Fibroblast of skin of back (primary cell): ENCODE data around the gene SERPINB1. TPM values are rescaled to one million over a fixed set of nuclear protein-coding genes. Genes with fewer than 3 reads are reported as not detected.
"Not testable (repeated sequence)": the region's sequence is repeated elsewhere in the genome, so short reads cannot be mapped to it uniquely, and the experiment has no call there.

ENCODE experiments used
- DNase-seq: peaks from one replicate; pipeline ENCODE4 v3.0.0-alpha.2; 2013
- polyA plus RNA-seq, 2 experiments: library from polyadenylated mRNA; unstranded; fragments of 120-200 nt; gene quantifications; one replicate each; pipeline ENCODE4 v1.2.1, GENCODE V29; 2013; ENCODE audit not compliant: insufficient read length in 2 of 2

The SERPINB1 gene
- 14.5 TPM for polyA plus RNA-seq (2013, experiment 1 of 2; ENCODE audit: insufficient read length)
- polyA plus RNA-seq (2013, experiment 2 of 2; ENCODE audit: insufficient read length) = 14.4 TPM

DNA sequence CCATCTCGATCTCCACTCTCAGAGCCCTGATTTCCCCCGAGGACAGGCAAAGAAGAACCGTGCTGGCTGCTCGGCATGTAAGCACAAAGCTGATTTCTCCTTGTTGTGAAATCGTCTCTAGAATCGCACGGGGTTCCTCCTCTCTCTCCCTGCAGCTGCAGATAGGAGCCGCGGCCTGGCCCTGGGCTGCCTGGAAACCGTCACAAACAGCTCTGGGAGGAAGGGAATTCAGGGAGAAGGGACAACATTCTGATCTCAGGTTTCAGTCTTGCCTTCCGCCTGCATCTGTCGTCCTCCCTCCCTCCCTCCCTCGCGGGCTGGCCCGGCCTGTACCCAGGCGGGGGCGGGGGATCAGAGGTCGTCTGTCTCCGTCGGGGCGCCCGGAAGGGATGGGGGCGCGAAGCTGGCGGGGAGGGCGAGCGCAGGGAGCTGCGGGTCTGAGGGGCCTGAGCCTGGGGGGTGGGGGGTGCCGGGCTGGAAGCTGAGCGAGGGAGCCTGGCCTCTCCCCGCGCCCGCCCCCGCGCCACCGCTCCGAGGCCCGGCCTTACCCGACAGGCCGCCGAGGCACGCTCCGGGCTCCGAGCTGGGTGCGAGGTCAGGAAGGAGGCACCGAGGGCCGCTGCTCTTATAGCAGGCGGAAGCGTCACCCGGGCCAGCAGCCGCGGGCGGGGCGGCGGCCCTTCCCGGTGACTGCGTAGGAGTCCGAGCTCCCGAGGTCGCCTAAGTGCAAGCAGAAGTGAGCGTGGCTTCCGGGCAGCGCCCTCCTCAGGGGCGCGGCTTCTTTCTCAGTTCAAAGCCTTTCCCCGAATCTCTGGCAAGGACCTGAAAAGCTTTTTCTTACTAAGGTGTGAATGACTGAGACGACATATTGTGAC, at the start of gene SERPINB1:
TSS of gene SERPINB1 (minus strand) at position 600 of the 875 bp plus-strand sequence. CDS start 1,277 bp downstream, outside the sequence.
- peak; percentile 87 for DNase-seq

DNA sequence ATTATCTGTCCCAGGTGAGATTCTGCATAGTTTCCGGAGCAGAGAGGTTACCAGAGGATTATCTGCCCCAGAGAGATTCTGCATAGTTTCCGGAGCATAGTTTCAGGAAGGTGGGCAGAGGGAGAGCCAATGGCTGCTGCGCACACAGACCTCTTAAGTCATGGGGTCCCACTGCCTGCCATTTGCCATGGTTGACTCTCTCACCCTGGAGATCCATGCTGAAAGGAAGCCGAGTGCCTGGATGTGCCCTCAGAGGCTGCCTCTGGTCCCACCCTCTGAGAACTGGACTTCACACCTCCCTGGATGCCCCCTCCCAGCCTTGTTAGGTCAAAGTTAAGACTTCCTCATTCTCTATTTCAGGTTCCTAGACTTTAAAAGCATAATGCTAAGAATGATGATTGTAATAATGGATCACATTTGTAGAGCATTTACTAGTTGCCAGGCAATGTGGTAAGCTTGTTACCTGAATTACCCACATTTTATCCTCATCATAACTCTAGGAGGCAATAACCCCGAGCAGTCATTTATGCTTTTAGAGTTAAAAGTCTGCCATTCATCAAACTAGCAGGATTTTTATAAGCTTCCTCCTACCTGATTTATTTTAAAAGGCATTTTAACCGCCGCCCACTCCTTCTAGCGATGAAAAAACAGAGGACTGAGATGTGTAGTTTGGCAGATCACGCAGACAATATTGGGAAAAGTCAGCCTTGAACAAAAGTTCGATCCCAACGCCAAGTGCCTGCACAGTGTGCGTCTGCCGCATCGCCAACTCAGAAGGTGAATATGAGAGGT, 49.5 kb upstream of the SERPINB1 start:
- no peak for DNase-seq

DNA sequence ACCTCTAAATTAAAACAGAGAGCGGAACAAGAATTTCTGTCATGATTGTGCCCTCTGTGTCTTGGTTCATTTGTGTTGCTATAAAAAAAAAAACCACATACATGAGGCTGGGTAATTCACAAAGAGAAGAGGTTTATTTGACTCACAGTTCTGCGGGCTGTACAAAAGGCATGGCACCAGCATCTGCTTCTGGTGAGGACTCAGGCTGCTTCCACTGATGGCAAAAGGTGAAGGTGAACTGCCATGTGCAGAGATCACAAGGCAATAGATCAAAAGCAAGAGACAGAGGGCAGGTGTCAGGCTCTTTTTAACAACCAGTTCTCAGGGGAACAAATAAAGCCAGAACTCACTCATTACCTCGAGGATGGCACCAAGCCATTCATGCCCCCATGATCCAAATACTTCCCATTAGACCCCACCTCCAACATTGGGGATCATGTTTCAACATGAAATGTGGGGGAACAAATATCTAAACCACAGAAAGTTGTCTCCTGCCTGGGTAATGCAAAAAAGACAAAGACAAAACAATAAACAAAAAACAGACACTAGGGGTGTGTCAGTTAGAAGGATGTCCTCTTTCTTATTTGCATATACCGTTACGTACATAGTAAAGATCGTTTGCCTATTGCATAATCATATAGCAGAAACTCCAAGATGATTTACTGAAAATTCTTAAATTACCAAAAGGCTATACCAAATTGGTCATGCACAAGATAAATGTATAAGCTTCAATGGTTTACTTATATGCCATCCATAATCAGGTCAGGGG, 44.5 kb upstream of the SERPINB1 start:
- DNase-seq = no peak

DNA sequence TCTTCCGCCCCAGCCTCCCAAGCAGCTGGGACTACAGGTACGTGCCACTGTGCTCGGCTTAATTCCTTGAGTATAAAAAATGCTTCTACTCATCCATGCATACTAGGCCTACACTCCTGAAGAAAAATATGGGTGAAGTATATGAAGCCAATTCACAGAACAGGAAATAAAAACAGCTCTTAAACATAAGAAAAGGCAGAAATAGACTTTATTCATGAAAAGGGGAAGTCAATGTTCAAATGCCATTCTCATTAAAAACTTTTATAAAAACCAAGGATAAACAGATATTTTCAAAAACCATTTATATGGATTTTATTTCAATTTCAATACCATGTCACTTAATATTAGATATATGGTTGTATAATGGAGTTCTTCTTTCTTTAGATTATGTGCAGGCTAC, 43.1 kb upstream of the SERPINB1 start:
- no peak for DNase-seq

DNA sequence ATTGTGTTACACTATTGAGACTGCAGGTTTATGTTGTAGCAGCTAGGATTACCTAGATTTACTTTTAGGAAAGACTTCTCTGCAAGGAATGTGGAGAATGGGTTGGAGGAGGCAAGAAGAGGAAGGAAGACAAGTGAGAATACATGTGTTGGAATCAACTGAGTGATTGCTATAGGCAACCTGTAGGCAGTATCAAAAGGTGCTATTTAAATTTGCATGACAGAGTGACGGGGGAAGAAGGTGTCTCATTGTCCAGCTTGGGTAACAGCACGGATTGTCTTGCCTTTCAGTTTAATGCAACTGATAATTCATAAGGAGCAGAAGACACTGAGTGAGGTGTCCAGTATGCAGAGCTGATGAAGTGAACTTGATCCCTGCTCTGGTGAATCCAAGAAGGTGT, 42.0 kb upstream of the SERPINB1 start:
- no peak for DNase-seq

DNA sequence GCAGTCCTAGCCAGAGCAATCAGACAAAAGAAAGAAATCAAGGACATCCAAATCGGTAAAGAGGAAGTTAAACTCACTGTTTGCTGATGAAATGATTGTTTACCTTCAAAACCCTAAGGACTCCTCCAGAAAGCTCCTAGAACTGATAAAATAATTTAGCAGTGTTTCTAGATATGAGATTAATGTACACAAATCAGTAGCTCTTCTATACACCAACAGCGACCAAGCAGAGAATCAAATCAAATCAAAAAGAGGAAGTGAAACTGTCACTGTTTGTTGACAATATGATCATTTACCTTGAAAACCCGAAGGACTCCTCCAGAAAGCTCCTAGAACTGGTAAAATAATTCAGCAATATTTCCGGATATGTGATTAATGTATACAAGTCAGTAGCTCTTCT, 39.8 kb upstream of the SERPINB1 start:
- no peak for DNase-seq

DNA sequence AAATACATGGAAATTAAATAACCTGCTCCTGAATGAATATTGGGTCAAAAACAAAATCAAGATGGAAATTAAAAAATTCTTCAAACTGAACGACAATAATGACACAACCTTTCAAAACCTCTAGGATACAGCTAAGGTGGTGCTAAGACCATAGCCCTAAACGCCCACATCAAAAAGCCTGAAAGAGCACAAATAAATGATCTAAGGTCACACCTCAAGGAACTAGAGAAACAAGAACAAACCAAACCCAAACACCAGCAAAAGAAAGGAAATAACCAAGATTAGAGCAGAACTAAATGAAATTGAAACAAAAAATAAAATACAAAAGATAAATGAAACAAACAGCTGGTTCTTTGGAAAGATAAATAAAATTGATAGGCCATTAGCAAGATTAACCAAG, 38.5 kb upstream of the SERPINB1 start:
- not testable (repeated sequence) for DNase-seq

DNA sequence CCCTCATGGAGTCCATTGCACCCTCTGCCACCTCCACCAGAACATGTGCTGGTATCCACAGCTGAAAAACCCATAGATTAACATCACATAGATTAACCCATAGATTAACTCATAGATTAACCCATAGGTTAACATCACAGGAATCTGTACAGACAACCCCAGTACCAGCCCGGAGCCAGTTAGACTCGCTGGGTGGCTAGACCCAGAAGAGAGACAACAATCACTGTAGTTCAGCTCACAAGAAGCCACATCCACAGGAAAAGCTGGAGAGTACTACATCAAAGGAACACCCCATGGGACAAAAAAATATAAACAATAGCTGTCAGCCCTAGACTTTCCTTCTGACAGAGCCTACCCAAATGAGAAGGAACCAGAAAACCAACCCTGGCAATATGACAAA, 36.3 kb upstream of the SERPINB1 start:
- DNase-seq = no peak

DNA sequence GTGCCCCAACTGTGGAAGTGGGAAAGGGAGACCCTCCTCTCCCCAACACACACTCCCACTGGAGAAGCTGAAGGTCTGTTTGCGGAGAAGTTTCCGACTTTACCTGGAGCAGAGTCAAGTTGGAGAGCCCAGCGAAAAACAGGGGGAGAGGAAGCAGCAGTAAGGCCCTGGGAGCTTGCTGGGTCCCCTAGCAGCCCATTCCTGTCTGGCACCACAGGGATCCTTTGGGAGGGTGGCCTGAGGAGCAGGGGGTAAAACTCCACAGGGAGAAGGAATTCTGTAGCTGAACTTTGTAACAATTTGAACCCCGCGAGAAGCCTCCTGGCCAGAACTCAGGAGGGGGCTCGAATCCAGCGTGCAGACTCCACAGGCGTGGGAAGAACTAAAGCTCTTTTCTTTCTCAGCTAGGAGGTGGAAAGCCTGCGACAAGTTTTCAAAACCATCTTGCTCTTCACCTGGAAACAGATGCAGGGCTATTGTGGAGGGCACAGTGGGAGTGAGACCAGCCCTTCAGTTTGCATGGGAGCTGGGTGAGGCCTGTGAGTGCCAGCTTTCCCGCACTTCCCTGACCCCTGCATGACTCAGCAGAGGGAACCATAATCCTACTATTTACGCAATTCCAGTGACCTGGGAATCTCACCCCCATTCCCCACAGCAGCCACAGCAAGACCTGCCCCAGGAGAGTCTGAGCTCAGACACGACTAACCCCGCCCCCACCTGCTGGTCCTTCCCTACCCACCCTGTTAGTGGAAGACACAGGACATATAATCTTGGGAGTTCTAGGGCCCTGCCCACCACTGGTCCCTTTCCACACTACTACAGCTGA, 35.6 kb upstream of the SERPINB1 start:
- peak; percentile 32 for DNase-seq

DNA sequence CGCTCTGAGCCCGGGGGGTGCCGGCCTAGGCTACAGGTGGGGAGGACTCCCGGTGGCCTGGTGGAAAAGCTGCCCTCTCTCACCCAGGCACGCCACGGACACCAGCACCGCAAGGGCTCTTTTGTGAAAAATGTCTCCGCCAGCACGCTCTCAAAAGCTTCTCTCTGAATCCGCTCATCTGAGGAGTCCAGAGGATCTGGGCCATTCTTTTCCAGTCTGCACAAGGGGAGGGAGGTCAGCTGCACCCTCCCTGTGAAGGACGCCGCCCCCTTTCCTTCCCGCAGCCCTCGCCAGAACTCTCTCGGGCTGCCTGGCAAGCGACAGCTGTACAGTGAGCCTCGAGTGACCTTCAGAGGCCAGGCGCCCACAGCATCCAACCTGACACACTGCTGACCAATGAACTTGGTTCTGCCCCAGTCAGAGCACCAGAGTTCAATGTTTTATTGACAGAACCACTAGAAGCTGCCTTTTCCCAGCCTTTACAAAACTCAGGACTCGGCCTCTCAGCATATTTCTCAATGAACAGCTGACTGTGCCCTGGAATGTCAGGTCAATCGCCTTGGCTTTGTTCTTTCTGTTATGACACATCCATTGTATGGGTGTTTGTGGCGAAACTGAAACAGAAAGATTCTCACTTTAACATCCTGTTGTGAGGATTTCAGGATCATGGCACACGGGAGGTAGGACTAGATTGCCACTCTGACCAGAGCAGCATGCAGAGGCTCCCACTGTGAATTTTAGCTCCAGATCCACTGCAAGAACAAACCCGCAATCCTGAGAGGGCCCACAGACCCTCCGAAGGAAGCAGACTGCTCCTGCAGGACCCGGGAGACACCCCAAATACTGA, 34.8 kb upstream of the SERPINB1 start:
- DNase-seq = peak; percentile 60

DNA sequence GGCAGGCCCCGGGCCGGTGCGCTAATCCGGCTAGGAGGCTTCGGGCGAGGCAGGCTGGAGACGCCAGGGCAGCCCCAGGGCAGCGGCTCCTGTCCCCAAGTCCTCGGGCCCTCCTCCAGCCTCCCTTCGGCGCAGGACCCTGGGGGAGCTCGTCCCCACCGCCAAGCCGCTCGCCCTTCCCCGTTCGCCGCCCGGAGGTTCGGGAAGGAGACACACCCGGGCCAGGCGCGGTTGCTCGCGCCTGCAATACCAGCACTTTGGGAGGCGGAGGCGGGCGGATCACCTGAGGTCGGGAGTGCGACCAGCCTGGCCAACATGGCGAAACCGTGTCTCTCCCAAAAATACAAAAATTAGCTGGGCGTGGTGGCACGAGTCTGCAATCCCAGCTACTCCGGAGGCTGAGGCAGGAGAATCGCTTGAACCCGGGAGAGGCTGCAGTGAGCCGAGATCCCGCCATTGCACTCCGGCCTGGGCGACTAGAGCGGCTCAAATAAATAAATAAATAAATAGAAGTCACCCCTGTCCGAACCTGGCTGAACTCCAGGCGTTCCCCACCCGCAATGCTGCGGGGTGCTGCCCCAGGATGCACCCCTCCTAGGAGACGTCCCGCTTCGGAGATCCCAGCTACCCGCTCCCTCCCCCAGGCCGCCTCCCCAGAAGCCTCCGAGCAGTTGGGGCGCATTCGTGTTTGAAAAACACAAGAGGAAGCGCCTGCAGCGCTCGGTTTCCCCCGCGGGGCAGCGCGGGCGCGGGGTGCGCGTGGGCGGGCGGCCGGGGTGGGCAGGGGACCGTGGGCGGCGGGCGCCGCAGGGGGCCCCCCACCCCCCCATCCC, 33.9 kb upstream of the SERPINB1 start:
- DNase-seq = peak; percentile 19

DNA sequence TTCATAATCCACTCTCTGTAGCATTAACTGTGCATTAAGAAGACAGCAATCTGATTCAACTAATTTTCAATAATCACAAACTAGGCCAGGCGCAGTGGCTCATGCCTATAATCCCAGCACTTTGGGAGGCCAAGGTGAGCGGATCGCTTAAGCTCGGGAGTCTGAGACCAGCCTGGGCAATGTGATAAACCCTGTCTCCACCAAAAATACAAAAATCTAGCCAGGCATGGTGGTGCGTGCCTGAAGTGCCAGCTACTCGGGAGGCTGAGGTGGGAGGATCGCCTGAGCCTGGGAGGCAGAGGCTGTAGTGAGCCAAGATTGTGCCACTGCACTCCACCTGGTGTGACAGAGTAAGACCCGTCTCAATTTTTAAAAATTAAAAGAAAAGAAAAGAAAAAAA, 32.0 kb upstream of the SERPINB1 start:
- no peak for DNase-seq

DNA sequence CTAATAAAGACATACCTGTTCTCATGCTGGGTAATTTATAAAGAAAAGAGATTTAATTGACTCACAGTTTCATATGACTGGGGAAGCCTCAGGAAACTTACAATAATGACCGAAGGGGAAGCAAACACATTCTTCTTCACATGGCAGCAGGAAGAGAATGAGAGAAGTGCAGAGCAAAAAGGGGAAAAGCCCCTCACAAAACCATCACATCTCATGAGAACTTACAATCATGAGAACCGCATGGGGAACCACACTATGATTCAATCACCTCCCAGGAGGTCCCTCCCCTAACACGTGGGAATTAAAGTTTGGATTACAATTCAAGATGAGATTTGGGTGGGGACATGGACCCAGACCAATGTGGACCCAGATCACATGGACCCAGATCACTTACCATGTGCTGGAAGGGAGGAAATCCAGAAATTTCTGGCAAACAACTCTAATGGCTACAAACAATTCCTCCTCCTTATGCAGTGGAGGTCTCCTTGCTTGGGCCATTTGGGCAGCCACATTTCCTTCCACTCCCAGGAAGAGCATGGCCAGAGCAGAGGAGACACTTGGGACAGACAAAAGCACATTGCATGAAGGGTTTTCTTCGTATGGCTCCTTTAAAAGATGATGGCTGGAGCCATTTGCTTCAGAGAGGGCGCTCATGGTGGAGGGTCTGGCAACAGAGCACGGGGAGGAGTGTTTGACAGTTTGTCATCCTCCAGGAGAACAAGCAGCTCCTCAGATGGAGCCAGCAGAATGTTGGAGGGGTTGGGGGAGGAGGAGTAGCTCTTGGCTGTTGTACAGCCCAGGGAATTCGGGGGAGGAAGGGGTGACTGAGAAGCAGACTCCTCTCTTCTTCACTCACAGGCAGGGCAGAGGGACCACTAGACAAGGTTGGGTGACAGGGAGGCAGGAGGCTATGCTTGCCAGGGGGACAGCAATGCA, 31.0 kb upstream of the SERPINB1 start:
- DNase-seq = no peak

DNA sequence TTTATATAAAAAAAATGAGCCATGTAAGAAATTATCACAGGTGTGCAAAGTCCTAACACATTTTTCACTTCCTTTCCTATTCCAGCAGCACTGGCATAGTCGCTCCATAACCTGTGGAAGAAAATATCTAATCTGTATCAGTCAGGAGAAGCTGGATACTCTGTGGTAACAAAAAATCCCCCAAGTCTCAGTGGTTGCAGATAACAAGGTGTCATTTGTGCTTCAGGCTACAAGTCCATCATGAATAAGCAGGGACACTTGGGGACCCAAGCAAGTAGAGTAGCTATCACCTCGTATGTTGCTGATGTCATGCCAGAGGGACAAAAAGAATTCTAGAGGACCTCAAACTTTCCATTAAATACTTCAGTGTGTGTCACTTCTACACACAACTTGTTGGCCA, 30.3 kb upstream of the SERPINB1 start:
- DNase-seq = no peak

DNA sequence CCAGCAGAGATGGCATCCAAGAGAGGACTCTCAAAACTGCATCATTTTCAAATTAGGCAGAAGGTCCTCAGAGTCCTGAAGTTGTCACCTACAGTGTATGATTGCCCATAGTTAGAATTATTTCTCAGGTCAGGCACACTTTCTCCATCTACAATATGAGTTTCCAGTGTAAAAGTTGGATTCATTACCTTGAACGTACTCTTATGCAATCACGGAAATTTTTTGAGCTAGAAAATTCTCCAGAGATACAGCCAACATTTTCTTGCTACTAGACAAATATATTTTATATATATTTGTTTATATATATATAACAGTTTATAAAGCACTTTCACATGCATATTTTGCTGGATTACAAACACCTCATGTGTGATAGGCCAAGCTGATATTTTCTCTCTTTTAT, 29.4 kb upstream of the SERPINB1 start:
- DNase-seq = no peak

DNA sequence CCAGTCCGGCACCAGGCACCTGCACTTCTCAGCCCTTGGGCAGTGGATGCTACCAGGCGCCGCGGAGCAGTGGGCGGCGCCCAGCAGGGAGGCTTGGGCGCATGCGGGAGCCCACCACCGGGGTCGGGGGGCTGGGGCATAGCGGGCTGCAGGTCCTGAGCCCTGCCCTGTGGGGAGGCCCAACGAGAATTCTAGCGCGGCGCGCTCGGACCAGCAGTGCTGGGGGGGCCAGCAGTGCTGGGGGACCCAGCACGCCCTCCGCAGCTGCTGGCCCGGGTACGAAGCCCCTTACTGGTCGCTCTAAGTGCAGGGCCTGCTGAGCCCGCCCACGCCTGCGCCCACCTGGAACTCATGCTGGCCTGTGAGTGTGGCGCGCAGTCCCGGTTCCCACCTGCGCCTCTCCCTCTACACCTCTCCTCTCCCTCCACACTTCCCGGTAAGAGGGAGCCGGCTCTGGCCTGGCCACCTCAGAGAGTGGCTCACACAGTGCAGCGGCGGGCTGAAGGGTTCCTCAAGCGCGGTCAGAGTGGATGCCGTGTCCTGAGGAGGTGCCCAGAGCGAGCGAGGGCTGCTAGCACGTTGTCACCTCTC, 28.5 kb upstream of the SERPINB1 start:
- DNase-seq = no peak

DNA sequence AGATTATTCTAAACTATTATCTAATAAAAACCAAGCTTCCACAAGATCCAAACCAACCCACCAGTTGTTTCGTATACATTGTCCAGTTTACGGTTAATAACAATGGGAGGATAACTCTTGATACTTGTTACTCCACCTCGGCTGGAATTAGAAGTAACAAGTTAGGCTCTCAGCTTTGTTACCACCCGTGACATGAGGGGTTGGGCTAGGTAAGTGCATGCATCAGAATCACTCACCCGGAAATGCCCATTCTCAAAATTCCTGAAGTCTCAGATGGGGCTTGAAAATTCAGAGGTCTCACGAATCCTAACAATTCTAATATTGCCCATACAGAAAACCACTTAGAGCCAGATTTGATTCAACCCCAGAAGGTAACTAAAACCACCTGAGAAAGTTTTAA, 27.0 kb upstream of the SERPINB1 start:
- no peak for DNase-seq

DNA sequence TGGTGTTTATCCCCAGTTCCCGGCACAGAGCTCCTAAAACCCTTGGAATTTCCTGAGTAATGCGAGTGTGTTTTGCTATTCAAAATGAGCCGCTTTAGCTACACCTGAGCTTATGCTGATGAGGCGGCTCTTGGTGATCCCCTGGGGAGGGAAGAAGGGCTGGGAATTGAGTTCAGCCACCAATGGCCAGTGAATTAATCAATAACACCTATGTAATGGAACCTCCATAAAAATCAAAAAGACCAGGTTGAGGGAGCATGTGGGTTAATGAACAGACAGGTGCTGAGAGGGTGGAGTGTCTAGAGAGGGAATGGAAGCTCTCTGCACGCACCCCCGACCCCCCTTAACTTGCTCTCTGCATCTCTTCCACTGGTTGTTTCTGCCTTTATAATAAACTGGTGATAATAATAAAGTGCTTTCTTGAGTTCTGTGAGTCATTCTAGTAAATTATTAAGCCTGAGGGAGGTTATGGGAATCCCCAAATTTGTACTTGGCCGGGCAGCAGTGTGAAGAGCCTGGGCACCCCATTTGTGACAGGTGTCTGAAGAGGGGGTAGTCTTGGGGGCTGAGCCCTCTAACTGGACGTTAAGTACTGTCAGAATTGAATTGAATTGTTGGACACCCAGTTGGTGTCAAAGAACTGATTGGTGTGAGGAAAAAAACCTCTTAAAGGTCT, 24.6 kb upstream of the SERPINB1 start:
- no peak for DNase-seq
